Thyroid gland (tissue), 4 donors: ENCODE measurements around the gene FGD5.

ENCODE experiments used
- CTCF ChIP-seq, 6 experiments: fragments of 200-600 bp in 3 of 6; fragments of 450-650 bp in 3 of 6; sonication (generic) in 3 of 6; IDR thresholded peaks; one replicate each; pipeline ENCODE4 v1.5.1; 2016 to 2019; ENCODE audit warnings: antibody characterized with exemption in 6 of 6, mild to moderate bottlenecking in 2 of 6, inconsistent platforms in 1 of 6, moderate library complexity in 1 of 6
- POLR2A ChIP-seq, 2 donors: fragments of 450-650 bp; IDR thresholded peaks; one replicate each; pipeline ENCODE4 v1.6.1; 2017; ENCODE audit warnings: antibody characterized with exemption in 2 of 2, mild to moderate bottlenecking in 2 of 2, moderate library complexity in 1 of 2

- TF ChIP-seq CTCF (IDR thresholded peaks at IDR 0.05) (no peak), POLR2A (IDR thresholded peaks at IDR 0.05) (no peak)
Observed at GRCh38 chr3:14913071-14913925, 94.5 kb downstream of the FGD5 start.
